GM12878 (cell line): Measurements from ENCODE around the gene CD69. TPM values are rescaled to one million over a fixed set of nuclear protein-coding genes. Genes with fewer than 3 reads are reported as not detected.
A peak's percentile ranks its signal among the peaks of the same experiment; 100 is the strongest.

Source experiments
- BCL11A ChIP-seq: IDR thresholded peaks from 2 replicates; pipeline ENCODE4 v1.6.1; 2011; ENCODE audit warnings: low read depth, low read length
- DPF2 ChIP-seq: fragments of 450-650 bp; IDR thresholded peaks from 2 replicates; pipeline ENCODE4 v1.6.1; 2017; ENCODE audit warnings: mild to moderate bottlenecking
- ETV6 ChIP-seq, 2 experiments: fragments of 450-650 bp in 1 of 2; IDR thresholded peaks in 1 of 2; conservative IDR thresholded peaks in 1 of 2; 2 replicates each; pipeline ENCODE4 v1.6.1; 2014; ENCODE audit warnings: antibody characterized with exemption in 1 of 2, borderline replicate concordance in 1 of 2, low read depth in 1 of 2, mild to moderate bottlenecking in 1 of 2, moderate library complexity in 1 of 2
- IKZF2 ChIP-seq, 2 experiments: fragments of 450-650 bp; IDR thresholded peaks; 2 replicates each; pipeline ENCODE4 v1.6.1; 2017; ENCODE audit warnings: mild to moderate bottlenecking in 2 of 2, moderate library complexity in 2 of 2
- IRF4 ChIP-seq: IDR thresholded peaks from 2 replicates; pipeline ENCODE4 v1.6.1; 2011; ENCODE audit warnings: low read depth, low read length
- MEF2A ChIP-seq: IDR thresholded peaks from 2 replicates; pipeline ENCODE4 v1.6.1; 2011; ENCODE audit warnings: low read depth, mild to moderate bottlenecking, low read length, moderate library complexity; ENCODE audit not compliant: insufficient read depth
- MTA2 ChIP-seq: fragments of 450-650 bp; IDR thresholded peaks from 2 replicates; pipeline ENCODE4 v1.6.1; 2016; ENCODE audit warnings: low read depth, mild to moderate bottlenecking, moderate library complexity
- PAX5 ChIP-seq: IDR thresholded peaks from 2 replicates; pipeline ENCODE4 v1.6.1; 2011; ENCODE audit warnings: low read depth, low read length, borderline replicate concordance
- PML ChIP-seq: IDR thresholded peaks from 2 replicates; pipeline ENCODE4 v1.6.1; 2012; ENCODE audit warnings: low read length, inconsistent platforms
- POLR2A ChIP-seq: IDR thresholded peaks from 2 replicates; pipeline ENCODE4 v1.6.1; 2011; ENCODE audit warnings: low read depth, mild to moderate bottlenecking, low read length
- POU2F2 ChIP-seq: IDR thresholded peaks from 3 replicates; pipeline ENCODE4 v1.6.1; 2011; ENCODE audit warnings: low read depth, mild to moderate bottlenecking, low read length, borderline replicate concordance
- SPI1 ChIP-seq: IDR thresholded peaks from 2 replicates; pipeline ENCODE4 v1.6.1; 2011; ENCODE audit warnings: low read depth, mild to moderate bottlenecking, low read length, moderate library complexity, borderline replicate concordance; ENCODE audit not compliant: insufficient read depth
- STAT1 ChIP-seq: fragments of 450-650 bp; conservative IDR thresholded peaks from 2 replicates; pipeline ENCODE4 v1.6.1; 2014; ENCODE audit warnings: antibody characterized with exemption, mild to moderate bottlenecking
- TAF1 ChIP-seq: IDR thresholded peaks from 2 replicates; pipeline ENCODE4 v1.6.1; 2011; ENCODE audit warnings: mild to moderate bottlenecking, low read depth, low read length, borderline replicate concordance
- ZBED1 ChIP-seq: IDR thresholded peaks from 2 replicates; pipeline ENCODE4 v1.6.1; 2016; ENCODE audit warnings: borderline replicate concordance
- ZNF217 ChIP-seq: fragments of 450-650 bp; IDR thresholded peaks from 2 replicates; pipeline ENCODE4 v1.6.1; 2017; ENCODE audit warnings: antibody characterized with exemption, mild to moderate bottlenecking
- ZNF24 ChIP-seq: fragments of 450-650 bp; IDR thresholded peaks from 2 replicates; pipeline ENCODE4 v1.6.1; 2017; ENCODE audit warnings: antibody characterized with exemption, mild to moderate bottlenecking
- polyA plus RNA-seq, 11 experiments: library from polyadenylated mRNA; depleted of rRNA in 4 of 11; unstranded in 6 of 11; stranded (reverse) in 5 of 11; fragments of >200 nt; fragmentation: Nextera tagmentation in 4 of 11; fragmentation: Illumina TruSeq in 1 of 11; extraction: Ambion mirVana in 4 of 11; extraction: Trizol in 1 of 11; gene quantifications; 1 replicate in 1 of 11; 2 replicates in 10 of 11; pipeline versions ENCODE4 v1.2.1 to v1.2.3, GENCODE V29; 2011 to 2016; ENCODE audit warnings: inconsistent platforms in 2 of 11, missing spikeins in 2 of 11, low read depth in 1 of 11
- total RNA-seq, 4 experiments: library from RNA; depleted of rRNA in 3 of 4; stranded (reverse); fragments of >200 nt in 3 of 4; fragmentation: Illumina TruSeq in 1 of 4; extraction: Trizol in 1 of 4; gene quantifications; 2 replicates each; pipeline versions ENCODE4 v1.2.1 to v1.2.3, GENCODE V29; 2013 to 2021
- TF ChIP-seq, protein P1 (sequence below): fragments of 450-650 bp; IDR thresholded peaks from 2 replicates; pipeline ENCODE4 v1.6.1; 2017; ENCODE audit warnings: mild to moderate bottlenecking, low read depth, inconsistent platforms; ENCODE audit not compliant: poor library complexity, severe bottlenecking

Gene CD69
- total and polyA plus RNA-seq, 10 of the 15 experiments (the other 5 are each of a cell fraction or from before 2014, with no cell fraction given): 7.3 to 156 (median 15.0) TPM

DNA sequence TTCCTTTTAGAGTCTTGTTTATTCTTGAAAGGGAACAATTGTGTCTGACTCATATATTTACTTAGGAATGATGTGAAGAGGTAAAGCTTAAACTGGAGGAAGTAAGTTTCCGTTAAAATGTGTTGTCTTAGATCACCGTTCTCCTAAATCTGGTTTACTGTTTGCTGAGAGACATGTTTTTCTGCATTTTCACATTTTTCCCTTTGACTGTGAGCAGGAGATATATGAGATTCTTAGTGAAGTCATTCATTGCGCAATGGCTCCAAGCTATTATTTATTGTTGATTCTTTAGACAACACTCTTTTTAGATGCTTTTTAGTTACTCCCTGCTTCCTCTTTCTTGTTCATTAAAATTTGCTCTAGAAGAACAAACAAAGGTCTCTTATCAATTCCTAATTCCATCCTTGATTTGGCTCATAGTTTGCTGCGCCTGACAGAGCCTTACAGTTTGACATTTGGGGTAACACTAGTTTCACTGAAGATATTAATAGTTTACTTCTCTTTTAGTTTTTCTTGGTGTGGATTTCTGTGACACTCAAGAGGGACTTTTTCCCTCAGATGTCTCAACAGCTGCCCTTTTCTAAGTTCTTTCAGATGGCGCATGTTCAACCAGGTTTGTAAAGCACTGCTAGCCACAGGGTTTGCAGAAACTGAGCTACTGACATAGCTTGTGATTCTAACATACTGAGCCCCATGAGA lies 39.2 kb downstream of the CD69 start (continued):
- TF ChIP-seq, protein P1, sequence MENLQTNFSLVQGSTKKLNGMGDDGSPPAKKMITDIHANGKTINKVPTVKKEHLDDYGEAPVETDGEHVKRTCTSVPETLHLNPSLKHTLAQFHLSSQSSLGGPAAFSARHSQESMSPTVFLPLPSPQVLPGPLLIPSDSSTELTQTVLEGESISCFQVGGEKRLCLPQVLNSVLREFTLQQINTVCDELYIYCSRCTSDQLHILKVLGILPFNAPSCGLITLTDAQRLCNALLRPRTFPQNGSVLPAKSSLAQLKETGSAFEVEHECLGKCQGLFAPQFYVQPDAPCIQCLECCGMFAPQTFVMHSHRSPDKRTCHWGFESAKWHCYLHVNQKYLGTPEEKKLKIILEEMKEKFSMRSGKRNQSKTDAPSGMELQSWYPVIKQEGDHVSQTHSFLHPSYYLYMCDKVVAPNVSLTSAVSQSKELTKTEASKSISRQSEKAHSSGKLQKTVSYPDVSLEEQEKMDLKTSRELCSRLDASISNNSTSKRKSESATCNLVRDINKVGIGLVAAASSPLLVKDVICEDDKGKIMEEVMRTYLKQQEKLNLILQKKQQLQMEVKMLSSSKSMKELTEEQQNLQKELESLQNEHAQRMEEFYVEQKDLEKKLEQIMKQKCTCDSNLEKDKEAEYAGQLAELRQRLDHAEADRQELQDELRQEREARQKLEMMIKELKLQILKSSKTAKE: no peak
- TF ChIP-seq BCL11A (no peak), POU2F2 (no peak), POLR2A (peak; percentile 41; the same call in 1 of the 2 replicates), PAX5 (0 out of 2 replicates have a peak, but pooled peaks have one; percentile 35), IKZF2 (IDR thresholded peaks at IDR 0.05) (peak; percentile 80 to 81), STAT1 (no peak), SPI1 (peak; percentile 33; the same call in 1 of the 2 replicates), TAF1 (peak; percentile 25; the same call in 1 of the 2 replicates), ZNF217 (peak; percentile 65; the same call in 1 of the 2 replicates), PML (peak; percentile 35; the same call in 1 of the 2 replicates), ZNF24 (peak; percentile 52; the same call in 1 of the 2 replicates), IRF4 (no peak), DPF2 (peak; percentile 68; the same call in 1 of the 2 replicates), ZBED1 (peak; percentile 58; the same call in 1 of the 2 replicates), MEF2A (peak; percentile 89), MTA2 (peak; percentile 71), ETV6 (conservative IDR thresholded peaks at IDR 0.05 in 1 of 2, IDR thresholded peaks at IDR 0.05 in 1 of 2; ENCODE audit: borderline replicate concordance in 1 of 2, low read depth in 1 of 2) (0 out of 4 replicates have a peak, but pooled peaks of 1 of the 2 experiments have one; percentile 19)
